Stimulated activated CD4-positive, alpha-beta T cell treated with anti-CD3 and anti-CD28 coated beads, Interleukin-15, amount 100 ng/mL, for 24 hours (primary cell): Measurements from ENCODE around the gene ZBTB42.

ENCODE experiments used
- DNase-seq: peaks from one replicate; pipeline ENCODE4 v3.0.0-alpha.2; 2020

Gene ZBTB42

DNA sequence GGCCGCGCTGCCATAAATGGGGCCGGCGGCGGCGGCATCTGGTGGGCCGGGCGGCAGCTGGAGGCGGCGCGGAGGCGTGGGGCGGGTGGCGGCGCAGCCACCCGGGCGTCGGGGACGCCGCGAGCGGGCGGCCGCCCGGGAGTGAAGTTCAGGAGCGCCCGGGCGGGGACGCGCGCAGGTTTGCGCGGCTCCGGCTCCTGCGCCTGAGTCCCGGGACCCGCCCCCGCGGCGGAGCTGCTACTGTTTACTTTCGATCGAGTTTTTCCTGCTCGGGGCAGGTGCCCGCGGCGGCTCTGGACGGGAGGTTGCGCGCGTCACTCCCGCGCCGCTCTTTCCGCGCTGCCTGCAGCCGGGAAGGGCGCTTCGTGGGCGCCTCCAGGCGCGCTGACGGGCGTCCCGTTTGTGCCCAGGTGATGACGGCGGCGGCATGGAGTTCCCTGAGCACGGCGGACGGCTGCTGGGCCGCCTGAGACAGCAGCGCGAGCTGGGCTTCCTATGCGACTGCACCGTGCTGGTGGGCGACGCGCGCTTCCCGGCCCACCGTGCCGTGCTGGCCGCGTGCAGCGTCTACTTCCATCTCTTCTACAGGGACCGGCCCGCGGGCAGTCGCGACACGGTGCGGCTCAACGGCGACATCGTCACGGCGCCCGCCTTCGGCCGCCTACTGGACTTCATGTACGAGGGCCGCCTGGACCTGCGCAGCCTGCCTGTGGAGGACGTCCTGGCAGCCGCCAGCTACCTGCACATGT is at the start of gene ZBTB42:
ZBTB42 (plus strand) TSS at position 331 of the 749 bp plus-strand sequence; CDS start at position 428, 97 bp downstream.
- DNase-seq: peak; percentile 80

DNA sequence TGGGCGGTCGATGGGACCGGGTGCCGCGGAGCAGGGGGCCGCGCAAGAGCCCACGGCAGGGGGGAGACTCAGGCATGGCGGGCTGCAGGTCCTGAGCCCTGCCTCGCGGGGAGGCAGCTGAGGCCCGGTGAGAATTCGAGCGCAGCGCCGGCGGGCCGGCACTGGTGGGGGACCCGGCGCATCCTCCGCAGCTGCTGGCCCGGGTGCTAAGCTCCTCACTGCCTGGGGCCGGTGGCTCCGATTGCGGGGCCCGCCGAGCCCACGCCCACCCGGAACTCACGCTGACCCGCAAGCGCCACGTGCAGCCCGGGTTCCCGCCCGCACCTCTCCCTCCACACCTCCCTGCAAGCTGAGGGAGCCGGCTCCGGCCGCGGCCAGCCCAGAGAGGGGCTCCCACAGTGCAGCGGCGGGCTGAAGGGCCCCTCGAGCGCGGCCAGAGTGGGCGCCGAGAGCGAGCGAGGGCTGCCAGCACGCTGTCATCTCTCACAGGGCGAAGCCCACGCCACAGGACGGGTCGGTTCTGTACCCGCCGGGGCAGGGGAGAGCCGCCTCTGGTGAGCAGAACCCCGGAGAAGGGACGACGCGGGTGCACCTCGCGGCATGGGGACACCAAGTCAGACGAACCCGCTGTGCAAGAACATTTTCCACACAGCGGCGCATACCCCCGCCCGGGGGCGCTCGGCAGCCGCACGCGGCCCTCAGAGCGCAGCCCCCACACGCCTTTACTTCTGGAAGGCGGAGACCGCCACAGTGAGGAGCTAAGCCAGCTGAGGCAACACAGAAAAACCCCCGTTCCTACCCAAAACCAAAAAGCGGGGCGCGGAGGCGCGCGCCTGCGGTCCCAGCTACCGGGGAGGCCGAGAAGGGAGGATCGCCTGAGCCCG is 49.1 kb upstream of the ZBTB42 start:
- no peak for DNase-seq

DNA sequence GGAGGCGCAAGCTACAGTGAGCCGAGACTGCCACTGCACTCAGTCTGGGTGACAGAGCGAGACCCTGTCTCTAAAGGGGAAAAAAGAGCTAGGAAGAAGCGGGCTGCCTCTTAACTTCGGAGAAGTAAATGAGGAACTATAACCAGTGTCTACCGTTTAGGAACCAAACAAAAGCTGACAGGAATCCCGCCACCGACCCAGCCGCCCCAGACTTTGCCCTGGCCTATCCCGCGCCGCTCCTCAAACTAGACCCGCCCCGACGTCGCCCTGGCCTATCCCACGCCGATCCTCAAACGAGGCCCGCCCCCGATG is 48.5 kb upstream of the ZBTB42 start:
- DNase-seq: no peak

DNA sequence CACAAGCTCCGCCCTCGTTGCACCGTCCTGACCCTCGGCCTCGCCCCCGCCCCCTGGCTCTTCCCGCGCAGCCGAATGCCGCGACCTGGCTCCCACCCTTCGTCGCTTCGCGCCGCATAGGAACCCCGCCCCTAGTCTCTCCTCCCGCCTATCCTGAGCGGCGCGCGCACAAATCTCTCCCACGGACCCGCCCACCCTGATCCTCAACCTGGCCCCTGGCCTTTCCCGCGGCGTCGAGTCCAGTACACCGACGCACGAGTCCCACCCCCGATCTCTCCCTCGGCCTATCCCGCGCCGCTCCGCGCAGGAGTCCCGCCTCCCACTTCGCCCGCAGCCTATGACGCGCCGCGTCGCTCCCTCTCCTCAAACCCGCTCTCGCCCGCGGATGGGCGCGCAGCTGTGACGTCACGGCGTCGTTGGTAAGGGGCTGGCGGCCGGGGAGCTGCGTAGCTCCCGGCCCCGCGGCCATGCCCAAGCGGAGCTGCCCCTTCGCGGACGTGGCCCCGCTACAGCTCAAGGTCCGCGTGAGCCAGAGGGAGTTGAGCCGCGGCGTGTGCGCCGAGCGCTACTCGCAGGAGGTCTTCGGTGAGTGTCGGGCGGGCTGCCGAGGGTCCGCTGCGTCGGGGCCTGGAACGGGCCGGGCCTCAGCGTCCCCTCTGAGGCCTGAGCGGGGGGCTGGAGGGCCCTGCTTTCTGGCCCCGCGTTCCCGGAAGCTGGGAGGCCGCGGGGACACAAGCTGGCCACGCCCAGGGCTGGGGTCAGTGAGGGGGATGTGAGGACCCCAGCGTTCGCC is 48.0 kb upstream of the ZBTB42 start, which contains the start of gene SIVA1:
SIVA1 (plus strand) TSS at position 413 of the 793 bp plus-strand sequence; CDS start at position 468, 55 bp downstream.
- DNase-seq: peak; percentile 100

DNA sequence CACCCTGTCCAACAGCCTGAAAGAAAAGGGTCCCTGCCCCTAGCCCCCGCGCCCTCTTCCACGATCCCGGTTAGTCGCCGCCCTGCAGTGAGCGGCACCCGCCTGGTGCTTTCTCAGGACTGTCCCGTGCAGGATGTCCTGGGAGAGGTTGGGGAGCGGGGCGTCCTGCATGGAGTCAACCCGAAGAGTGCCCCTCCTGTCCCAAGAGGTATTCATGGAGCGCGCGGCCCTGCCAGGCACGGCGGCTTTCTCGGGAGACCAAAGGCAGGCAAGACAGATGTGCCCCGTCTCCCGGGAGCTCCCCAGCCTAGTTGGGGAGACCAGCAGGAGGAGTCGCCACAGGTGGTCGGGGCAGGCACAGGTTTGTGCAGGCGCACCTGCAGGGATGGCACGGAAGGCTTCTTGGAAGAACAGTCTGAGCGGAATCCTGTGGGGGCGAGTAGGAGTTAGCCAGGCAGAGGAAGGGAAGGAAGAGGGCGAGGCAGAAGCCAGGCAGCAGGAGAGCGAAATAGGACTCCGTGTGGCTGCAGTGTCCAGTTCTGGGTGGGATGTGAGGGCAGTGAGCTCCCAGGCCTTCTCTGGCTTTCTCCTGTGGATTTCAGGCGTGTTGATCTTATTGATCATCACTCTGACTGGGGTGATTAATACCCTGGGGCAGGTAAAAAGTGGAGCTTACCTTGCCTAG is 47.2 kb upstream of the ZBTB42 start:
- peak; percentile 27 for DNase-seq

DNA sequence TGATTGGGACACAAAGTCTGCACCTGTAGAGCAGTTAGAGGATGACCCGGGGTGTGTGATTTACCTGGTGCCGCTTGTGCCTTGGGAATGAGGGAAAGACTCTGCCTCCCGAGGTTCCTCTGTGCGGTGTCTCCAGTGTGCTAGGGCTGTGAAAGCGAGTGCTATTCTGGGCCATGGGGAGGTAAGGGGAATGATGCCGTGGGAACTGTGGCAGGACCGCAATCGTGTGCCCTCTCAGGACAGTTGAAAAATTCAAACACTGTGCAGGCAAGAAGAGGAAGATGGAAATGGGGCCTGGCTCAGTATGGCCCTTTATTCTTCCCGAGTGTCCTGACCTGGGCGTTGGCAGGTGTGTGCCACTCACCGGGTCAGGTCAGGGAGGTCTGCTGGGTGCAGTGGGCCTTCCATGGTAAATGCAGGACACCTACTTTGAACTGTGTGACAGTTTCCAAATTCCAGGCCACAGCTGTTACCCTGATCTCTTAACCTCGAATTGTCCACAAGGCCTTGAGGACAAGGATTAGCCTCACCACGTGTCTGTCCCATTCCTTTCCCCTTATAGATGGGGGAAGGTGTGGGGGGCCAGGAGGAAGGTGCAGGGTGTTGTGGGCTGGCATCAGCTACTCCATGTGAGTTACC is 46.6 kb upstream of the ZBTB42 start:
- DNase-seq: no peak

DNA sequence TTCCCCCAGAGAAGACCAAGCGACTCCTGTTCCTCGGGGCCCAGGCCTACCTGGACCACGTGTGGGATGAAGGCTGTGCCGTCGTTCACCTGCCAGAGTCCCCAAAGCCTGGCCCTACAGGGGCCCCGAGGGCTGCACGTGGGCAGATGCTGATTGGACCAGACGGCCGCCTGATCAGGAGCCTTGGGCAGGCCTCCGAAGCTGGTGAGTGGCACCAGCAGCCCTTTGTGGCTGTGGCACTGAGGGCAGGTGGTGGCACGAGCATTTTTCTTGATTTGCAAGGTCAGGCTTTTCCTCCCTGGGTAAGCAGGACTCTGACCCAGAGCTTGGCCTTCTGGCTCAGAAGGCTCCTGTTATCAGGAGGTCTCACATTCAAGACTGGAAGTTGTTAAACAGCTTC is 45.3 kb upstream of the ZBTB42 start:
- DNase-seq: no peak

DNA sequence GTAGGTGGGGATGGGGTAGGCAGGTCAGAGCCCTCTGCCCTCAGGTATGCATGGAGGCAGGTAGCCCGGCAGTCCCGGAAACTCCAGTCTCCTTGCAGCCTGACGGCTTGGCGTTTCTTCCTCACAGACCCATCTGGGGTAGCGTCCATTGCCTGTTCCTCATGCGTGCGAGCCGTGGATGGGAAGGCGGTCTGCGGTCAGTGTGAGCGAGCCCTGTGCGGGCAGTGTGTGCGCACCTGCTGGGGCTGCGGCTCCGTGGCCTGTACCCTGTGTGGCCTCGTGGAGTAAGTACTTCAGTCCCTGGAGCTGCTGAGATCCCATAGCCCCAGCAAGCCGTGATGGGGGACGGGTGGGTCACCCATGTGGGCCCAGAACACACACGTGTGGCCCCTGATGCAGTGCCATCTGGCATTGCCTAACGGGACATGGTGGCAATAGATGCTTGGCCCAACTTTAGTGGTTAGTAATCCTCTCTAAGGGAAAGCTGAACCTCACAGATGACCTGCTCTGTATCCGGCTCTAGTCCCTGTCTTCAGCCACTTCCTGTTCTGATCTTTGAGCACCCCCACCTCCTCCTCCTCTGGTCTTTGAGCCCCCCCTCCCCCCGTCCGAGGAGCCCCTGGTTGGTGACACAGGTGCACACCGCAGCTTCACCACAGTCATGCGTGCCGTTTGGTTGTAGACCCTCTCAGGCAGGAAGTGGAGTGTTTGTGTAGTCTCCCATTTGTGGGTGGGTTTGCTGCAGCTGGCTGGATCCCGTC is 44.2 kb upstream of the ZBTB42 start:
- DNase-seq: no peak

DNA sequence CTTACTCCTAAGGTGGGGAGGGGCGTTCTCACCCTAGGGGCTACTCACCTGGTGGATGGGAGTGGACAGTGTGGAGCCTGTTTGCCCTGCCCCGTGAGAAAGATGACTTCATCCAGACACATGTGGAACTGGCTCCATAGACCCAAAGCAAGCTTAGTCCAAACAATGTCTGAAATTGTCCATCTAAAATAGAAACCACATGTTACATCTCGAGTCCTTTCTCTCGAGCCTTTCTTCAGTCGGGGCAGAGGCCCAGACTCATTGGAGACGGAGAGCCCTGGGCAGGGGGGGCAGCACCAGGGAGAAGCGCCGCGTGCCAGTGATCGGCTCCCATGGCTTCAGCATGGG is 43.7 kb upstream of the ZBTB42 start:
- no peak for DNase-seq

DNA sequence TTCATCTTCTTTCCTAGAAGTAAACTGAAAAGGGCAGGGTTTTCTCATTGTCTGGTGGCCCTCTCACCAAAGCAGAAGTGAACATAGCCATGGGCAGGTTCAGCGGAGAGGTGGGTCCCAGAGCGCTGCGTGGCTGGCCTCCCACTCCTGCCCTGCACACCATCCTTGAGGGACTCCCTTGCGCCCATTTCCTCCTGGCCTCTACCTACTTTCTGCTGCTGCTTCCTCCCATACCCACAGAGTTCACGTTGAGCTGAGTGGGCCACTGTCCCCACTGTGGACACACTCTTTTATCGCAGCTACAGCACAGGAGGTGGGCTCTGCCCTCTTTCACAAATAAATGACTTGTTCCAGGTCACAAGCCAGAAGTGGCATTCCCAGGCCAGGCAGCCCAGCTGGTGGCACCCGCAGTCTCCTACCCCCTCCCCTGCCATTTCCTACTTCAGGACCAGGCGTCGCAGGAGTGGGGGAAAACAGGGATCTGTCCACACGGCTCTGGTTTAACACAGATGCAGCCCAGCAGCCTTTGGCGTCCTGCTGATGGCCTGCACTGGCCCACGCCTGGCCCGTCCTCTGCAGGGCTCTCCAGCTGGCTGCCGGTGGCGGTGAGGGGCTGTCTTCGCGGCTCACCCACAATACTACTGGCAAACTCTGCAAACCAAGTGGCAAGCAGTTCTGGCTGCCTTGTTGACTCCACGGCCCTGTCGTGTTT is 43.1 kb upstream of the ZBTB42 start:
- DNase-seq: no peak

DNA sequence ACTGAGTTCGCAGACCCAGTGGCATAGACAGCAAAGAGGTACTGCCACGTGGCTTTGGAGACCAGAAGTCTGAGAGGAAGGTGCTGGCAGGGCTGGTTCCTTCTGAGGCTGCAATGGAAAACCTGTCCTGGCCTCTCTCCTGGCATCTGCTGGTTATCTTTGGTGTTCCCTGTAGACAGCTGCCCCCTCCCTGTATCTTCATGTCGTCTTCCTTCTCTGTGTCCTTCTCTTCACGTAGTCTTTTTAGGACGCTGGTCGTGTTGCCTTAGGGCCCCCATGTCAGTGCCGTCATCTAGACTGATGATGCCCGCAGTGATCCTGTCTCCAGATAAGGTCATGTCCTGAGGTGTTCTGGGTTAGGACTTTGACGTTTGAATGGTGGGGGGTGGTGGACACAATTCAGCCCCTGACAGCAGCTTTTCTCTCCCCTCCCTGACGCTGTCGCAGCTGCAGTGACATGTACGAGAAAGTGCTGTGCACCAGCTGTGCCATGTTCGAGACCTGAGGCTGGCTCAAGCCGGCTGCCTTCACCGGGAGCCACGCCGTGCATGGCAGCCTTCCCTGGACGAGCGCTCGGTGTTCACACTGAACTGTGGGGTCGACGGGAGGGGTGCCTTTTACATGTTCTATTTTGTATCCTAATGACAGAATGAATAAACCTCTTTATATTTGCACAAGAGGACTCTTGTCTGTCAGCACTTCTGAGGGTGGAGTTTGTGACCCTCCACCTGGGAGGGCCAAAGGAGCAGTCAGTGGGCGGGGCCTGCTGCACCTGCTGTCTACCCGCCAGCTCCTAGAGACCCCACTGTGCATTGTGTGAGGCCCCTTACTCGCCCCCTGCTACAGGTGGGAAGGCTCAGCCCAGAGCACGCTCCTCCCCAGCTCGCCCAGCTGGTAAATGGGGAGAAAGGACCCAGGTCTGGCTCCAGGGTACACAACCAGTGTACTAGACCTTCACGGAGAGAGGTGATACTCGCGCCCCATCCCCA is 41.6 kb upstream of the ZBTB42 start:
- no peak for DNase-seq

DNA sequence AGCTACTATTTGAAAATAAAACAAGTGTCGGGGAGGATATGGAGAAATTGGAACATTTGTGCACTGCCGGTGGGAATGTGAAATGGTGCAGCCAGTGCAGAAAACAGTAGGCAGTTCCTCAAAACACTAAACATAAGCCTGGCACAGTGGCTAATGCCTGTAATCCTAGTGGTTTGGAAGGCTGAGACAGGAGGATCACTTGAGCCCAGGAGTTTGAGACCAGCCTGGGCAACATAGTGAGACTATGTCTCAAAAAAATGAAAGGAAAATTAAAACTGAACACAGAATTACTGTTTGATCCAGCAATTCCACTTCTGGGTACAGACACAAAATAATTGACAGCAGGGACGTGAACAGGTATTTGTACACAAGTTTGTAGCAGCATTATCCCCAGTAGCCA is 35.4 kb upstream of the ZBTB42 start:
- DNase-seq: no peak

DNA sequence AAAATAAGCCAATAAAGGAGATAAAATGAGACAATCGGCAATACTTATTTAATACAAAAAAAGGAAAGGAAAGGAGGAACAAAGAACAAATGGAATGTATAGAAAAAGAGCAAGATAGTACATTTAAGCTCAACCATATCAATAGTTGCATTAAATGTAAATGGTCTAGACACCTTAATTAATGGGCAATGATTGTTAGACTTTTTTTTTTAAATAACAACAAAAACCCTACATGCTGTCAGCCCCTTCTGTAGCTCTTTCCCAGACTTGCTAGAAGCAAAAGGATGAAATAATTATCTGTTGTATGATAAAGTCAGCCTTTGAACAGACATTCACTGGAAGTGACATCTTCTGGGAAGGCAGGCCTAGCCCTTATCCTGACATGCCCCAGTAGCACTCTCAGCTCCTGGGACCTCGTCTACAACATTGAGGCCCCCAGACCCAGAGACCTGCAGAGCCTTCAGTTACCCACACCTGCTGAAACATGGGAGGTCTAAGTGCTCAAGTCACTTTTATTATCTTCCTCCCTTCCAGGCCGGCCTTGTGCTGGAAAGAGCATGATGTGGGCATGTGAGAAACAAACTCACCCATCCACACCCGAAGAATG is 34.5 kb upstream of the ZBTB42 start:
- DNase-seq: no peak

DNA sequence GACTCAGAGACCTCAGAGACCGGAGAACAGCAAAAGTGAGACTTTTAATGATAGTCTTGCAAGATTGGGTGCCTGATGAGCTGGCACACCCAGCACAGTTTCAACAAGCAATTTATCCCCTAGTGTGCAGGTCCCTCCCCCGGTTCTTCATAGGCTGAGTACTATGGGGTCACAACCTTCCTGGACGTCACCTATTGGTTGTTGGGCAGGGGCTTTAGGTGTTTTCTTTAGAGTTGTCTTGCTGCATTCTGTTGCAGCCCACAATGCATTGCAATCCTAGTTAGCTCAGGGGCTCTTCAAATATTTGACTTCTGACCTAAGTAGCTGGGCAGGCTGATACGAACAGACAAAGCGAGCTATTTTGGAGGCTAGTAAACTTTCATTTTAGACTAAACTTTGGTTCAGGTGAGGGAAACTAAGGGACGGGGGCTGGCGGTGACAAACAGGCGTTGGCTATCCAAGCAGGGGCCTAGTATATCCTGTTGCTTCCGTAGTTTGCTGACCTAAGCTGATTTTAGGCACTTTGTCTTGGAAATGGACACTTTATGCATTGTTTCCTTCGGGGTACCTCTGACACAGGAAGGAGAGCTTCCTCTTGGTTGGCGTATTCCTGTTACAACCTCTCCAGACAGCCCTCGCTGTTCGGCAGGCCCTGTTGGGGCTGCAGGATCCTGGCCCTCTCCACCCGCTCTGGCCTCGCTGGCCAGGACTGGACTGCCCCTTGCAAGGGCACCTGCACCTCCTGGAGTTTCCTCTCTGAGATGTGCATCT is 33.9 kb upstream of the ZBTB42 start:
- DNase-seq: no peak

DNA sequence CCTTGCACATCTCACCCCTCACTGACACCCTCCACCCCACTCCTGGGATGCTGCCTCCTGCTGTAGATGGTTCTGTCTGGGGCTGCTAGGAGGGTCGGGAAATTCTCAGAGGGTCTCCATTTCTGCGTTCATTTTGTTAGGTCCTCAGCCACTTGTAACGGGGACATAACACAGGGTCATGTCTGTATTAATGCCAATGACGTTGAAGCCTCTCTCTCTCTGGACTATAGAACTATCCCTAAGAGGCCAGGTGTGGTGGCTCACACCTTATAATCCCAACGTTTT is 33.3 kb upstream of the ZBTB42 start:
- no peak for DNase-seq

DNA sequence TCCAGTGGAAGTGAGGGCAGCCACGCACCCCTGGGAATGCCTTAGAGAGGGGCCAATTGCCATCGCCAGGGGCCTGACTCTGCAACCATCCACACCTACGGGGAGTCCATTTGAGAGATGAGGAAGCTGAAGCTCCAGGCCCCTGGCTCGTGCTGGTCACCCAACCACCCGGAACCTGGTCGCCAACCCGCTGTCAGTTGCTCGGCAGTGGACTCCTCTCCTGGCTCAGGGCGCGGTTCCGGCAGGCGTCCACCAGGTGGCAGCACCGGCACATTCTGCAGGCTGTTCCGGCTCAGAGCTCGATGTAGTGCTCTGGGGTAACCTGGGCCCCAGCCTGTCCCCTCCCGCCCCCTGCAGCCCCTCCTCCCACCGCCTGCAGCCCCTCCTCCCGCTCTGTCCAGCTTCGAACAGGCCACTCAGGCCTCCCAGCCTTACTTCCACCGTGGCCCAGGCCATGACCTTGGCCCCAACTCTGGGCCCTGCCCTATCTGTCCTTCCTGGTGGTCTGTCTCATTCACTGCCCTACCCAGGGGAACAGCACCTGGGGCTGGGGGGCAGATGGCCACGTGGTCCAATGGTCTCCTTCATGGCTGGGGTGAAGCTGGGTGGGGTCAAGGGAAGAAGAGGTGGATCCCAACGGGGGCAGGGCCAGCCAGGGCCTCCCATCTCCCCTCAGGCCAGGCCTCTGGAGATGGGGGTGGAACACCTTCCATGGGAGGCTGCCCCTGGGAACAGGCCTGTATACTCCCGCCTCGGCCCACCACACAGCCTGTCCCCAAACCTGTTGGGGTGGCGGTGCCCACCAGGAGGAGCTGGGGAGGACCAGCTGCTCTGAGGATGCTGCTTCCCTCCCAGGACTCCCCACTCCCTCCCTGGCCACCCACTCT is 32.2 kb upstream of the ZBTB42 start:
- peak; percentile 92 for DNase-seq

DNA sequence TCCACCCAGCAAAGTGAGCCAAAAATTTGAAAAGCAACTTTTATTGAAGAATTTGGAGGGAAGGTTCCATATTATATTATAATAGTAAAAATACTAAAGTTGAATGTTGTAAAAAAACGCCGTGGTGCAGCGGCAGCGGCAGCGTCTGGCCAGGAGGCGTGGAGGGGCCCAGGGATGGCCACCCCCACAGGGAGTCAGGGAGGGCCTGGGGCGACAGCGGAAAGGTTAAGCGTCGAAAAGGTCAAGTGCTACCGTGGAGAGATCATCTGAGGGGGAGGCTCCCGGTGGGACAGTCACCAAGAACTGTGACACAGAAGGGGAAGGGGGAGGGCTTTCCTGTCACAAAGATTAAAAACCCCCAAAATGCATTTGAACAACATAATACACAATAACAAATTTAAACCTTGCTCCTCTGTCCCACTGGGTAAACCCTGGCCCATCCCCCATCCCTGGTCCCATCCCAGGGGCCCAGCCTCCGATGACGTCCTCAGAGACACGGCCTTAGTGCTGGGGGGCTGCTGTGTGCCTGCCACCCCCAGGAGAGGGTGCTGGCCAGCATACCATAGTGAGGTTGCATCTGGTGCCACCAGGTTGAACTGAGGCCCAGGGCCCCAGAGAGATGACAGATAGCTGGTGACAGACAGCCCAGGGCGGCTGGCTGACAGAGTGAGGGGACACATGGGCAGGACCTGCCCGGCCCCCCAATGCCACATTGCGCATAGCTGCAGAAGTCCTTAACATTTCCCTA is 31.4 kb upstream of the ZBTB42 start:
- no peak for DNase-seq
